Eye (tissue), 1 donor: ENCODE measurements around the gene GPR68.
A peak's percentile ranks its signal among the peaks of the same experiment; 100 is the strongest.

Source experiments
- DNase-seq: peaks from one replicate; pipeline ENCODE4 v3.0.0-alpha.2; 2015

The GPR68 gene

DNA sequence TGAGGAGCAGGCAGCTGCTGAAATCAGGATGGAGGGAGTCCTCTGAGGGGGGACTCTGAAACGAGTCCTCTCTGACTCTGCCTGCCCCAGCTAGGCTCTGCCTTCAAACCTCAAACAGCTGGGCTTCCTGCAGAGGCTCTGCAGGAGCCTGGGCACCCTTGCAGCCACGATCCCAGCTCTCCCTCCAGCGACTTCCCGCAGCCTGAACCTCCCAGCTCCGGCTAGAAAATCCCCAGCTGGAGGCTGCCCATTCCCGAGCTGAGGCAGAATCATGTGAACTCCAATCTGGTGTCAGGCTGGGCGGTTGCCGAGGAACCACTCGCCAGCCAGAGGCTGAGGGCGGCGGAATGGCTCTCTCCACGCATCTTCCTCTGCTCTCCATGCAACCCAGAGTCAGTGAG lies at the start of gene GPR68:
Gene GPR68, minus strand, starts transcription at position 204 of the 401 bp plus-strand sequence. CDS start 9,654 bp downstream, outside the sequence.
- peak; percentile 80 for DNase-seq

DNA sequence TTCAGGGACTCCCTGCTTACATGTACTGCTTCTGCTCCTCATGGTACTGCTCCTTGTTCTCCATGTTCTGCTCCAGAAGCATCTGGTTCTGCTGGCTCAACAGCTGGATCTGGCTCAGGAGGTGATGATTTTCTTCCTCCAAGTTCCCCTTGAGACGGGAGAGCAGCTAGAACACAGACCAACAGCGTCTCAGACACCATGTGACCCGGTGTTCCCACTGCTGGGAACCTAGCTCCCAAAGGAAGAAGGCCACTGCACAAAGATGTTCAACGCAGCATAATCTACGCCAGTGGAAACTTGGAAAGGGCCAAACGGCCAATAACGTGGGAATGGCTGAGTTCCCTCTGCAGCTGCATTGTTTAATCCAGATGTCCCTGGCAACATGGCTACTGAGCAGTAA lies 49.6 kb upstream of the GPR68 start:
- DNase-seq, result no peak

DNA sequence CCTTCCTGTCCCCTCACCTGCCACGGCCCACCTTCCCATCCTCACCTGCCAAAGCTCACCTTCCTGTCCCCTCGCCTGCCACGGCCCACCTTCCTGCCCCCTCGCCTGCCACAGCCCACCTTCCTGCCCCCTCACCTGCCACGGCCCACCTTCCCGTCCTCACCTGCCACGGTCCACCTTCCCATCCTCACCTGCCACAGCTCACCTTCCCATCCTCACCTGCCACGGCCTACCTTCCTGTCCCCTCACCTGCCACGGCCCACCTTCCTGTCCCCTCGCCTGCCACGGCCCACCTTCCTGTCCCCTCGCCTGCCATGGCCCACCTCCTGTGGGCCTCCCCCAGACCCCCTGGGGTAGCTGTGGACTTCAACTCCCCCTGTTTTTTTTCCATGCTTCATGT lies 48.8 kb upstream of the GPR68 start:
- DNase-seq, result no peak

GRCh38 chr14:91292491-91292890 lies 48.0 kb upstream of the GPR68 start:
- DNase-seq, result no peak

DNA sequence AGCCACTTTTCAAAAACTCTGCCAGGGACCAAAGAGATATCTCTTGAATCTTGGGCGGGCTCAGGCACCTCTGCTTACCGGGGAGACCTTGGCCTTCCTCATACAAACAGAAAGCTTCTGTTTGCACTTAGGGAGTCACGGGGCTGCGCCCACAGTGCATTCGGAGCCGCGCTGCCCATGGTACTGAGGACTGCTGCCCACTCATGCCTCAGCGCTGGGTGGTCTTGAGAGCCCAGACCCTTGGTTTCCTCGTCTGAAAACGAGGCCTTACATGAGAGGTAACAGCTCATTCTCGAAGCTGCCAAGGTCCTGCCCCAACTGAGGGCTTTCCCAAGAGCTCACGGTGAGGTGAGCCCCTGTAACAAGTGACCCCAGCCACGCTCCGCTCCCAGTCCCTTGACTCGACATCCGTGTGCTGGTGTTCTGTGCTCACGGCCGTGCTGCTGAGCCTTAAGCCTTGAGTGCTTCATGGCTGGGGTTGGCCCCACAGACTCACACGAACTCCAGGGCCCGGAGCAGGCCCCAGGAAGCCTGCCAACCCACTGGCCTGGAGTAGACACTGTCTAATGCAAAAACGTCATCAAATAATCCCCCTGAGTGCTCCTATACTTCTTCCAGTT lies 47.4 kb upstream of the GPR68 start:
- DNase-seq, result no peak

DNA sequence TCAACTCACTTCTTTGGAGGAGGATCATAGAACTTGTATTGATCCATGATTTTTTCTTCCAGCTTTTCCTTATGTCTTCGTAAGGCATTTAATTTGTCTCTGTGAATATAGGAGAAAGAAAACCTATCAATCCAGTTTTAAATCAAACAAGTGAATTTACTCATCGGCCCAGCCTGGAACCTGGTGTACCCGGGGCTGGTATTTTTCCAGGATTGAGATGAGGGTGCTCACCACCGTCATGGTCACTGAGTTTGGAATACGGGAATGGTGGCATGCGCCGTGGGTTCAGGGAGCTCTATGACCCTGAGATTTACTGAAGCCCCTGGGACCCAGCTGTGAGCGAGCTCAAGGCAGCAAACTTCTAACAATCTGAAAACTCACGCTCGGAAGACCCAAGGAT lies 46.5 kb upstream of the GPR68 start:
- DNase-seq, result no peak

DNA sequence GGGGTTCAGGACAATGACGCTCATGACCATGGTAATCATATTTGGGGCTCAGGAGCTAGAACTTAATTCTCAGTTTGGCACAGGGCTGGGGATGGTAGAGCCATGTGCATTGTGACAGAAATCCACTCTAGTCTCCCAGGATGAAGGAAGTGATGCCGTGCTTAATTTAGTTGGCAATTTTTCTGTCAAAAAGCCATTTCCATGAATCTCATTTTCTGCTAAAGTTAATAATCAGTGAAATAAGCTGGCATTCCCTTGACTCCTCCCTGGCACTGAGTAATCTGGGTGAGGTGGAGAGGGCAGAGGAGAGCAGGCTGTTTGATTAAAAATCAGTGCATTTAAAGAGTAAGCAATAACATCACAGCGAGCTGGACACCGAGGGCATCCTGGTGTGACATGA lies 45.0 kb upstream of the GPR68 start:
- no peak for DNase-seq

DNA sequence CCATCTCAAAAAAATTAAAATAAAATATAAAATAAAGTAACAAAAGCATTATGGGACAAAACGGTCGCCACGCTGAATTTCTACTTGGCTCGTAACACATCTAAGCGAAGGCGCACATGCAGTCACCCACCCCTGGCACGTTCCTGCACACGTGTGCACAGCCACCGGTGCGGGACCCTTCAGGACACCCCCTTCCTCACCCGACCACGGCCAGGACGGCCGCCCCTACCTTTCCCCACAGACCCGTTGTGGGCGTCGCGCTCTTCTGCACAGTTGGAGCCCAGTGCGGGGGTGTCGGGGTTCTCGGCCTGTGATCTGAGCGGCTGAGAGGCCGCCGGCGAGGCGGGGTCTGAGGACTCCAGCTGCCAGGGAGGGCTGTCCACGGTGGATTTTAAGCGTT lies 44.4 kb upstream of the GPR68 start:
- no peak for DNase-seq

GRCh38 chr14:91286530-91286937 lies 42.0 kb upstream of the GPR68 start:
- DNase-seq, result peak; percentile 87

GRCh38 chr14:91284791-91285548 lies 40.5 kb upstream of the GPR68 start:
- peak; percentile 8 for DNase-seq

GRCh38 chr14:91284146-91284790 lies 39.8 kb upstream of the GPR68 start:
- no peak for DNase-seq

DNA sequence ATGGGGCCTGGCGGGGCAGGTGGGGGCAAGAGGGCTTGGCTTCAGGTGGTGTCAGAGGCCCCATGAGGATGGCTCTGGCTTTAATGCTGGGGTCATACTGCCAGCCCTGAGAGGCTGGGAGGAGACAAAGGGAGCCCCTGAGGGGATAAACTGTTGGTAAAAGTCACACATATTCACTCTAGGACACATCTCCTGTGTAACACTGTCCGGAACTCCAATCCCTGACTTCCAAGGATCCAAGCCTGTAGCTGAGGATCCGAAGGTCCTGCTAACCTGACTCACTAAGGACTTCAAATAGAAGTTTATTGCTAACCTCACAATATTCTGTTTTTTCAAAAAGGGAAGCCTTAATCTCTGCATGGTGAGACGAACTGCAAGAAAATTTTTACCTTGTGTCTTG lies 39.2 kb upstream of the GPR68 start:
- DNase-seq, result no peak

DNA sequence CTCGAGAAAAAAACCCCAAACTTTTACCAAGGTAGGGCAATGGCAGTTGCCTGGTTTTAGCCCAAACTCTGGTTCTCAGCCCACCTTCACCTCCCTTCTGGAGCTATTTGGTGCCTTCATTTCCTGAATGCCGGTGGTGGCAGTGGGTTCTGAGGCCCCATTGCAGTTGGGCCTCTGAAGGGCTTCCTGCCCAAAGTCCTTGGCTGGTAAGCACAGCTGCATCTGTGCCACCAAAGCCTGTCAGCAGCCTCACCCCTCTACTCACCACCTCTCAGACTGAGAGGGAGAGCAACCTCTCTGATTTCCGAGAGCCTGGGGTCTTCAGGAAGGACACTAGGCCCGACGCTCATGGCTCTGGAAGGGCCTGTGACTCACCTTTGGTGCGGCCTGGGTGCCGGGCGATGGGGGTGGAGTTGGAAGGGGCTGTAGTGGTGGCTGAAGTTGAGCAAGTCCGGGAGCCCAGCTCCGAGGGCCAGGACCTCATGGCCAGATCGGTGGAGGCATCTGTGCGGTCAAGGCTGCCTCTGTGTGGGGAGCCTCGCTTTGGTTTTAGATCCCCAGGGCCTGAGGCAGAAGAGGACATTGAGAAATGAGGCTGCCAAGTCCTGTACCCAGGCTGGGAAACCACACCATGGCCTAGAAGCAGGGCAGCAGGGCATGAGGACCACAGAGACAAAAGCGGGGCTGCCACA lies 38.6 kb upstream of the GPR68 start:
- DNase-seq, result no peak

- no peak for DNase-seq
These were observed 36.8 kb upstream of the GPR68 start for GRCh38 chr14:91281346-91281745.

- DNase-seq, result no peak
These were observed 35.6 kb upstream of the GPR68 start for GRCh38 chr14:91280129-91280528.

GRCh38 chr14:91279354-91279753 lies 34.9 kb upstream of the GPR68 start:
- no peak for DNase-seq

DNA sequence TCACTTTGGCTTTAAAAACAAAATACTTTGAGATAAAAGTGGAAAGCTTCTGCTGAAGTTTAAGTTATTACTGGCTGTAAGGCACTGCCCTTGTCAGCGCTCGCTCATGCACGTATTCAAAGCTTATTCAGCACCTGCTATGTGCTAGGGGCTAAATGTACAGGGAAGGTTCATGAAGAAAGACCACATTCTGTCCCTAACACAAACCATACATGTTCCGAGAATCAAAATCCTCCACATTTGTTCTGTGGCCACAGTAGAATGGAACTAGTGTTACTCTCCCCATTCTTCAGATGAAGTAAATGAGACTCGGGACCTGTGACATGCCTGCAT lies 33.8 kb upstream of the GPR68 start:
- DNase-seq, result peak; percentile 2

GRCh38 chr14:91277546-91278382 lies 33.3 kb upstream of the GPR68 start:
- no peak for DNase-seq

- no peak for DNase-seq
These were observed 30.3 kb upstream of the GPR68 start for GRCh38 chr14:91274796-91275195.

DNA sequence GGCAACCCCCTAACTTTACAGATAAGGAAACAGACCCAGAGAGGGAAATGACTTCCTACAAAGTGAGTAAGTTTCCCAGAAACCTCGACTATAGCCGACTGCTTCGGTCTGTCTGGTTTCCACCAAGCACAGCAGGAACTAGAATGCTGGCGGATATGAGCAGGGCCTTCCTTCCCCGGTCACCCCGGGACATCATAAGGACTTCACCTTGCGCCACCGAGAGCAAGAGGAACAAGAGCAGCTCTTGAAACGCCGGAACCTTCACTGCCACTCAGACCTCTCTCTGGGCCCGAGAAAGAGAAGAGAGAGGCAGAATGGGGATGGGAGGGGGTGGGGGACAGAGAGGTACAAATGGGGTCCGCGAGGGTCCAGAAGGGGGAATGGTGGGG lies 29.4 kb upstream of the GPR68 start:
- DNase-seq, result no peak

DNA sequence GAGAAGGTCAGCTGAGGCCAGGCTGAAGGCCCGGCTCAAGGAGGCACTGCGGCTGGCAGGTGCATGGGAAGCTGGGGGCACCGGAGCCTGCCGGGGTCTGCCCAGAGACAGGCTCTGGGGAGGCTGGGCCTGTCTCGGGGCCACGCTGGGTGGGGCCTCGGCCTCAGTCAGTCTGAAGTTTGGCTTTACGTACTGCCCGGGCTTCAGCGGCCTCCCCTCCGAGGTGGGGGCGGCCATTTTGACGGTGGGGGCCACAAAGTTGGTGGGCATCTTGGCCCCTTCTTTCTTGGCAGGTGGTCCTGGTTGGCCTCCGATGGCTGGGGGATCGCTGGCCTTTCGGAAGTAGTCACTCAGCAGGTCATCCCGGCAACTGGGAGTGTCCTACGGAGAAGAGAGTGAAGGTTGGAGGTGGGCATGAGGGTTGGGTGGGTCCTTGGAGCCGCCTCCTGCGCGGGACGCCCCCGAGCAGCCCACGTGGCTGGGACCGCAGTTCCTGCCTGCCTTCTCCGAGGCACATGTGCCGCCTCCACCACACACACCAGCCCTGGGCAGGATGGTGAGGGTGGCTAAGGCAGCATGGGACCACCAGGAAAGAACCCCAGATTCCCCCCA lies 28.9 kb upstream of the GPR68 start:
- DNase-seq, result no peak
